CD4-positive, alpha-beta T cell treated with Interleukin-17A for 1 hour (primary cell): ENCODE results near the gene FBXO47.

ENCODE experiments used
- DNase-seq: peaks from one replicate; pipeline ENCODE4 v3.0.0-alpha.2; 2020

The FBXO47 gene, protein sequence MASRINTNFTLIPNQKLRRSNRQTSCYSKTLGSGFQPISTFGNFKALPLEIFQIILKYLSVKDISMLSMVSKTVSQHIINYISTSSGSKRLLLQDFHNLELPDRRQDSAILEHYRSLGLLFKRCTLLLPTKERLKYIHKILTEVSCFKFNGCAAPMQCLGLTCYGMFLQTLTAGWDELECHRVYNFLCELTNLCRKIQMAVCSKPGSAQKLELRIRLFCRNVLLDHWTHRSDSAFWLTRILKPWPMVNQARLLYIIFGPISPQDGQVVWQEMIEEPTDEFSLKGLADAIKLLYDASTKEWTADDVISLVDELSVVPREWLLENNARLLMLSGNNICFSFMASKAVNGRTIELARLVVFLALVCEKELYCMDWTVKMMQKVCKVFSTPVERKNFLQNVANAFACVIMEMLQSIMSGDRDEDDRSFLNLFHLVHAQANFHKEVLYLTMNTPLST

DNA sequence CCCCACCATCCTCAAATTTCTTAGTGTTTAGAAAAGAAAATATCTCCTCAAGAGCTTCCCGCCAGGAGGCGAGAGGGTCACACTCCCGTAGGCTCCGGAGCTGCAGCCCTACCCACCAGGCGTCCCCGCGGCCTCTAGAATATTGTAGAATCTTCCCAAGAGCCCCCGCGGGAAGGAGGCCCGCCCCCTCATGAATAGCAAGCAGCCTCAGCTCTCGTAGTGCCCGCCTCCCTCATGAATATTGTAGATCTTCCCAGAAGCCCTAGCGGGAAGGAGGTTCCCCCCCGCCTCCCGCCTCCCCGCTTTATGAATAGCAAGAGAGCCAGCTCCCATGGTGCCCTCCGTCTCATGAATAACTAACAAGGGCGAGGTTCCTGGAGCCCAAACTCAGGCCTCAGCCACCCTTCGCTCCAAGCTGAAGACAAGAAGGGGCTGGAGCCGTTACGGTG, at the start of gene FBXO47:
FBXO47 (minus strand) TSS at position 114 of the 449 bp plus-strand sequence. CDS start 4,378 bp downstream, outside the sequence.
- peak; percentile 88 for DNase-seq

DNA sequence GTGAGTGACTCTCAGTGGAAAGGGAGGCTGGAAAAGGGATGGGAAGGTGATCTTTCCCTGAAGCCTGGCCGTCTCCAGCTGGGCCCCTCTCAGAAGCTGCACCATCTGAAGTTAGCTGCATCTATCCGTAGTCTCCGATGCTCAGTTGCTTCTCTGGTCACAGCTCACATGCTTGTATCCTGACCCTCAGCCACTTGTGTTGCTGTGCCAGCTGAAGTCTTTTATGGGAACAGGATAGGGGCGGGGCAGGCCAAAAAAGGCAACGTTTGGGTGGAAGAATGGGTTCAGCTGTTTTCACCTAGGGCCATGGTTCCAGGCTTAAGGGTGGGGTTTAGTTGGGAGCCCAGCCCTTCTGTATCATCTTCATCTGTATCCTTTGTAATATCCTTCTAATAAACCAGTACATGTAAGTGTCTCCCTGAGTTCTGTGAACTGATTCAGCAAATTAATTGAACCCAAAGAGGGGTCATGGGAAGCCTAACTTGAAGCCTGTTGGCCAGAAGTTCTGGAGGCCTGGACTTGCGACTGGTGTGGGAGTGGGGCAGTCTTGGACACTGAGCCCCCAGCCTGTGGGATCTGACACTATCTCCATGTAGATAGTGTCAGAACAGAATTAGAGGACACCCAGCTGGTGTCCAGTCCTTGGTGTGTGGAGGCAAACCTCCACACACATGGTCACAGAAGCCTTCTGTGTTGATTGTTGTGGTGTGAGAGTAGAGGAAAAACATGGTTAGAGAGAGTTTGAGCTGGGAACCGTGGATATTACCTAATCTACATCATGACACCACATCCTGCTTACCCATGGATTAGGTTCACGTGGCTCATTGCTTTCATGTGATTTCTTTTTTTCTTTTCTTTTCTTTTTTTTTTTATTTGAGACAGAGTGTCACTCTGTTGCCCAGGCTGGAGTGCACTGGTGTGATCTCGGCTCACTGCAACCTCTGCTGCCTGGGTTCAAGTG, 49.3 kb upstream of the FBXO47 start:
- peak; percentile 52 for DNase-seq

DNA sequence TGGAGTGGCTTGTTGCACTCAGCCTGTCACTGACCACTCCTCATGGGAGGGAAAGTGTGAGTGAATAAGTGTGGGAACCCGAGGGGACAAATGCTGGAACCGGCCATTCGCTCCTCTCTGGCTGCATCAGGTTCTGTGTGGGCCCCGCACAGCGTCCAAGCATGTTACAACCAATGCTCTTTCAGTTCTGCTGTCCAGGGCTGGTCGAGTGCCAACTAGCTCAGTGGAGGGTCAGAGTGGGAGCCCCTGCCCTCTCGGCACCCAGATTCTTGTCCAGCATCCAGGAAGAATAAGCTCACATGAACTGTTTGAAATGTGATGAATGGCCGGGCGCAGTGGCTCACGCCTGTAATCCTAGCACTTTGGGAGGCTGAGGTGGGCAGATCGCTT, 48.3 kb upstream of the FBXO47 start:
- DNase-seq, result no peak

DNA sequence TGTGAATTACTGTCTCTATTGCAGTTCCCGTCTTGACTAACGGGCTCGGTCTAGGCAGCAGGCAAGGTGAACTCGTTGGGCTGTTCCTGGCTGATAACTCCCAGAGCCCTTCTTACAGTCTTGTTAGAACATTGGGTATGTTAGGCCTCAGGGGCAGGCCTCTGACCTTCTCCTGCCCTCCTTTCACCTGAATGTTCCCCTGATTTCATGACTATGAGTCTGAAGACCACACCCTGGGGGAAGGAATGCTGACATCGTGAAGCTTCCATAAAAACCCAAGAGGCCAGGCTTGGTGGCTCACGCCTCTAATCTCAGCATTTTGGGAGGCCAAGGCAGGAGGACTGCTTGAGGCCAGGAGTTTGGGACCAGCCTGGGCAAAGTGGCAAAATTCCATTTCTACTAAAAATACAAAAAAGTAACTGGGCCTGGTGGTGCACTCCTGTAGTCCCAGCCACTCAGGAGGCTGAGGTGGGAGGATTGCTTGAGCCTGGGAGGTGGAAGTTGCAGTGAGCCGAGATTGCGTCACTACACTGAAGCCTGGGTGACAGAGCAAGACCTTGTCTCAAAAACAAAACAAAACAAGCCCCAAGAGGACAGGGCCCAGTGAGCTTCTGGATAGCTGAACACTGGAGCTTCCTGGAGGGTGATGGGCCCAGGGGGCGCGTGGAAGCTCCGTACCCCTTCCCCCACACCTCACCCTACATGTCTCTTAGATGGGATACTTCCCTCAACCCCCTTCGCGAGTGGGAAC, 47.8 kb upstream of the FBXO47 start:
- DNase-seq, result no peak

DNA sequence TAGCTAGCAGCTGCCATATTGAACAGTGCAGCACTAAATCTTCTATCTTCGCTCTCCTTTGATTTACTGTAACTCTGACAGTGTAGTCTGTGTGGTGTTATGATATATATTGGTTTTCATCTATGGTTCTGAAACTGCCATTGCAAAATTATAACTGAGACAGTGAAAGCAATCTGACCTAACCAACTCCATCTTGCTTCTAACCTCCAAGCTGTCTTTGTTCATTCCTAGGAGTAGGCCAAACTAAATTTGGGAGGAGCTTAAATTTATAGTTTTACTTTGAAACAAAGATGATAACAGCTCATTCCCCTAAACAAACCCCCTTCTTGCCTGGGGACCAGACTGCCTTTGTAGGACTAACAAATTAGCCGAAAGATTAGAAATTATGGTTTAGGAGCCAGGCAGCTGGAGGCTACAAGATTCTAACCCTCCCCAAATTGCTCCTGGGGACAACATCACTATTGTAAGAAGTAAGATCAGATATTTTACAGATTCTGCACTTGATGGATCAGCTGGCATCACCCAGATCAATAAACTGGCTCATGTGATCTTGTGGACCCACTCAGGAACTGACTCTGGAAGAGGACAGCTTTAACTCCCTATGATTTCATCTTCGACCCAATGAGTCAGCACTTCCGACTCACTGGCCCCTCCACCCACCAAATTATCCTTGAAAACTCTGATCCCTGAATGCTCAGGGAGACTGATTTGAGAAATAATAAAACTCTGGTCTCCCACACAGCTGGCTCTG, 47.0 kb upstream of the FBXO47 start:
- DNase-seq, result no peak

DNA sequence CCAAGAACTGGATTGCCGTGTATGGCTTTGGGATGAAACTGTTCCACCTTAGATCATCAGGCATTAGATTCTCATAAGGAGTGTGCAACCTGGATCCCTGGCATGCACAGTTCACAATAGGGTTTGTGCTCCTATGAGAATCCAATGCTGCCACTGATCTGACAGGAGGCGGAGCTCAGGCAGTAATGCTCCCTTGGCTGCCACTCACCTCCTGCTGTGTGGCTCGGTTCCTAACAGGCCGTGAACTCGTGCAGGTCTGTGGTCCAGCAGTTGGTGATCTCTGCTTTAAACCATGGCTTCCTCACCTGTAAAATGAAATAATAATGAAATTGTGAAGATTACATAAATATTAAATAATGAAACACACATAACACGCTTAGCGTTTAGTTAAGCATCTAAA, 45.5 kb upstream of the FBXO47 start:
- no peak for DNase-seq

DNA sequence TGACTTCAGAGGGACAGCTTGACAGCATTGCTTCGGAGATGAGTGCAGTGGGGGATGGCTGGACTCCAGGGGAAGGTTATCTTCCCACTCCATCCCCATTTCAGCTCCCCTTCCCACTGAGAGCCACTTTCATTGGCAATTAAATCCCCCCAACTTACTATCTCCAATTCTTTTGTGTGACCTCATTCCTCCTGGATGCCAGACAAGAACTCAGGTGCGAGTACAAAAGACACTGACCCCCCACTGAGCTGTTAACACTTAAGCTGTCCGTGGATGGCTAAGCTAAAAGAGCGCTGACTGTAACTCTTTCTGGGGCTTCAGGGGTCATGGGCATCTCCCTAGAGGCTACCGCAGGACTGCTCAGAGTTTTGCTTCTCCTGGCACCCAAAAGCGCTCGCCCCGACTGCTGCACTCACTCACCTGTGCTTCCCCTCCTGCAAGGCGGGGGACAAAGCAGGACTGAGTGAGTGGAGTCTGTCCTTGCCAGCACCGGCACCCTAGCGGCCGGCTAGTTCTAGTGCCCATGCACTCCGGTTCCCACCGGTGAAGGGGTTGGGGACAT, 44.8 kb upstream of the FBXO47 start:
- DNase-seq, result no peak

DNA sequence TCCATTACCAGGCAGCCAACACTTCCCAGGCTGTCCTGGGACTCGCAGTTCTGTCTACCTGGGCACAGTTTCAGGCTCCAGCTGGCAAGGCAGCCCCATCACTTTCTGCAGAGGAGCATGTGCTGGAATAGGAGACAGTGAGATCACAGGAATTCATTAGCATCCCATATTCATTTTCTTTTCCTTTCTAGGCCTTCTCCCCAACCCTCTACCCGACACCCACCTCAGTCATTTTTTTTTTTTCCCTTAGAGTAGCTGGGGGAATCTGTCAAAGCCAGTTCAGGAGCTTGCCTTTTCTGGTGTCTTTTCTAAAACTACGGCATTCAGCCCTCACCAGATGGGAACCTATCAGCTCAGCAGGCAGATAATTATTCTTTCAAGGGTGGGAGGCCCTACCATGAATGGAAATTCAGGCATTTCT, 42.4 kb upstream of the FBXO47 start:
- DNase-seq, result no peak

DNA sequence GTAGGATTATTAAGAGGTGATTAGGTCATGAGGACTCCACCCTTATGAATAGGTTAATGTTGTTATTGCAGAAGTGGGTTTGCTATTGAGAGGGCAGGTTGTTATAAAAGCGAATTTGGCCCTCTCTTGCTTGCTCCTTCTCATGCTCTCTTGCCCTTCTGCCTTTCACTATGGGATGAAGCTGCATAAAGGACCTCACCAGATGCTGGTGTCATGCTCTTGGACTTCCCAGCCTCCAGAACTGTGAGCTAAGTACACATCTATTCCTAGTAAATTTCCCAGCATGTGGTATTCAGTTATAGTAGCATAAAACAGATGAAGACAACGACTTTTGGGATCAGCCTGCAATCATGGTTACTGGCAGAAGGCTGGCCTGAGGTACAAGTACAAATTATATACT, 41.4 kb upstream of the FBXO47 start:
- no peak for DNase-seq

DNA sequence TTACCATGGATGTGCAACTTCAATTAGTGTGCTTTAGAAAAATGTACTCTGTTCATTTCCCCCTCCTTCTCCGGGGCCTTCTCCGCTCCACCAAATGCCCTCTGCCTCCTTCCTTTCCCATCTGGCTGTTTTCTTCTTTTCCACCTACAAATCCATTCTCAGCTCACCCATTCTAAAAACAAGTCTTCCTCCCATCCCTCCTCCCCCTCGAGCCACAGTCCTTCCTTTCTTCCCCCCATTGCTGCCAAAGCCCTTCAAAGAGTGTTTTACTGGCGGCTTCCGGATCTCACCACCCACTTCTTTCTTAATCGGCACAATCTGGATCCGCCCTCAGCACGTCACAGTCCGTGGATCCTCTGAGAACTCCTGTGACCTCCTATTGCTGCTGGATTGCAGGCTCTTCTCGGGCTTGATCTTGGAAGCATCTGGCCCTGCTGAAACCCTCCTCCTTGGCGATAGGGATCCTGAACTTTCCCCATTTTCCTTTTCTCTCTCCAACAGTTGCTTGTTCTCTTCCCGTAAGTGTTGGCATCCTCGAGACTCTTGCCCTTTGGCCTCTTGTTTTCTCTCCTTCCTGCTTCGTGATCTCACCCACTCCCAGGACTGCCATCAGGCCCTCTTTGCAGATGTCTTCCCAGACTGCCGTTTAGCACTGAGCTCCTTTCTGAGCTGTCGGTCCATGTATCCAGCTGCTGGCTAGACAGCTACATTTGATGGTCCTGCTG, 36.0 kb upstream of the FBXO47 start:
- DNase-seq, result peak; percentile 62

DNA sequence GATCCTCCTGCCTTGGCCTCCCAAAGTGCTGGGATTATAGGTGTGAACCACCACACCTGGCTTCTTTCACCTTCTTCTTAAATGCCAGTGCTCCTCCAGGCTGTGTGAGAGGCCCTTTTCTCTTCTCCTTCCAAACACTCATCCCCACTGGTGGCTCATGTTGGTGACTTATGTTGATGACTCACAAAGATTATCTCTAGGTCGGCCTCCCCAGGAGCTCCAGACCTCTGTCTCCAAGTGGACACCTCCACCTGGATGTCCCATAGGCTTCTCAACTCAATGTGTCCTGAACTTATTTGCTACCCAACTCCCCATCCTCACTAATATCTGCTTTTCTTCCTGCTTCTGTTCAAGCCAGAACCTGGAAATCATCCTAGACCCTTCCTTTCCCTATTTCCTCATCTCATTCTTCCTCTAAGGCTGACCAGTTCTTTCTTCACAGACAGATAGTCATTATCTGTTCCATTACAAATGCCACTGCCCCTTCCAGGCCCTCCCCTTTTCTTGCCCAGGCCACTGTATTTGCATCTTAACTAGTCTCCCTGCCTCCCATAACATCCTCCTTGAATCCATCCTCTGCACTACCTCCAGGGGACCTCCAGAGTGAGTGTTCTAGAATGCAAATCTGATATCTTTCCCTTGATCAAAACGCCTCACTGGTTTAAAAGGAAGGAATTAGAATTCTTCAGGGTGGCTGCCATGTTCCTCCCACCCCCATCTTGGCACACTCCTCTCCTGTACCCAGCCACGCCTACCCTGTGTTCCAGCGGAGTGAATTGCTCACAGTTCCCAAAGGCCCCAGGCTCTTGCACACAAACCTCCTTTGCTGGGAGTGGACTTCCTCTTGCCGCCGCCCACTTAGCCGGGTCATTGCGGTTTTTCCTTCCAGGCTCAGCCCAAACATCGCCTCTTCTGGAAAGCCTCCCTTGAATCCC, 34.8 kb upstream of the FBXO47 start:
- no peak for DNase-seq

DNA sequence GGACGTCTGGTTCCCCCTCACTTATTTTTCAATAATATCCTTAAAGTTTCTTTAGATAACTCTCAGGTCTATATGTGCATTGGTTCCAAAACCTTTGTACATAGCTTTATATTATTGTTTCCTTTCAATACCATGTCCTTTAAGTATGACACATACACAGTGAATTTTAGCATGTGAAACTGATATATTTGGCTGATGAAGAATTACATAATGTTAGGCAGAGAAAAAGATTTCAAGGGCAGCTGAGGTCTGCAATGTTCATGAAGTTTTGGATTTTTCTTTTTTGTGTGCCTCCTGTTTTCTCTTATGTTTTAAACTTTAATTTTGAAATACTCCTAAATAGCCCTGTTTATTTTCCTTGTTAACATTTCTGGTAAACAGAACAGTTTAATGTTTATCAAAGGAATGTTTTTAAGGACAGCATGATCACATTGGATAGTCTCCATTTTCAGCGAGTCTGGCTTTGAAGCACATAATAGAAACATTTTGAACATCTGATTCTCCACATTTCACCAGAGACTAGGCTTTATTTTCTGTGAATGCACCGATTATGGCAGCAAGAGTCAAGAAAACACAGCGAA, 32.9 kb upstream of the FBXO47 start:
- DNase-seq, result no peak

DNA sequence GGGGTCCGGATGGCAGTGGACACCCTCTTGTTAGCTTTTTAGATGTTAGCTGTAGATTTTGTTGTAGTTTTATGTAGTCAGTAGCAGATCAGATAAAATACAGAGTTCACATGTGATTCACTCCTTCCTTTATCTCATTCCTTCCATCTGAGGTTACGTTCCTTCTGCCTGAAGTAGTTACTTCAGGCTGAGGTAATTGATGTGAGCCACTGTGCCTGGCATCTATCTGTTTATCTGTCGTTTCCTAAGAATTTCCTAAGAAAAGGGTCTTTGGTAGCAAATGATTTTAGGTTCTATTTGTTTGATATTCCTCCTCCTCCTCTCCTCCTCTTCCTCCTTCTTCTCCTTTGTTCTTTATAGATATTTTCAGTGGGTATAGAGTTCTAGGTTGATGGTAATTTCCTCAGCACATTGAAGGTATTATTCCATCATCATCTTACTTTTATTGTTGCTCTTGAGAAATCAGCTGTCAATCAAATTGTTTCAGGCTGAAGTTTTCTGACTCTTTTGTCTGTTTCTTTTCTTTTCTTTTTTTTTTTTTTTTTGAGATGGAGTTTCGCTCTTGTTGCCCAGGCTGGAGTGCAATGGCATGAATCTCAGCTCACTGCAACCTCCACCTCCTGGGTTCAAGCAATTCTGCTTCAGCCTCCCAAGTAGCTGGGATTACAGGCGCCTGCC, 29.6 kb upstream of the FBXO47 start:
- no peak for DNase-seq

DNA sequence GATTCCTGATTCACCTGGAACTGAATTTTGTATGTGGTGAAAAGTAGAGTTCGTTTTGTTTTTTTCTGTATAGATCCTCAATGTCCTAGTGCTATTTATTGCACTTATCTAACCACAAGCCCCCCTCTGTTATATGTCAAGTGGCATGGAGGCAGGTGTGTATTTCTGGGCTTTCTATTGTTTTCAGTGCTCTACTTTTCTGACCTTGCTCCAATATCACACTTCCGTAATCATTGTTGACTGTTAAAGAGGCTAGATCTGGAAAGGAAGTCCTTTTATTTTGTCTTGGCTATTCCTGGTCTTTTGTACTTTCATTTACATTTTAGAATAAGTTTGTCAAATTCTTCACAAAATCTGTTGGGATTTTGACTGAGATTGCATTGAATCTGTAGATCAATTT, 26.8 kb upstream of the FBXO47 start:
- DNase-seq, result no peak

DNA sequence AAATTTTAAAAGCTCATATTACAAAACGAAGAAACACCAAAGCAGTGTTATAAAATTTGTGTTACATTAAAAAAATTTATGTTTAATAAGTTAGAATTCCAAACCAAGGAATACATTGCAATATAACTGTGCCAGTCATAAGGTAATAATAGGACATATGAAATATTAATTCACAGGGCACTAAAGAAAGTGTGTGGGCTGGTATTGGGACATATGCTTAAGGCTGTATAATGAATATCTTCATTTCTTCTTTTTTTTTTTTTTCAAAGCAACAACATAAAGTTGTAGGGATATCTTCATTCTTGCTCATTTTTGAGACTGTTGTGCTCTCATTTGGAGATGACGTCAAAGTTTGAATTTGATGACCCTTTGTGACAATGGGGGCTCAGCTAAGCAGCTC, 17.5 kb upstream of the FBXO47 start:
- no peak for DNase-seq

DNA sequence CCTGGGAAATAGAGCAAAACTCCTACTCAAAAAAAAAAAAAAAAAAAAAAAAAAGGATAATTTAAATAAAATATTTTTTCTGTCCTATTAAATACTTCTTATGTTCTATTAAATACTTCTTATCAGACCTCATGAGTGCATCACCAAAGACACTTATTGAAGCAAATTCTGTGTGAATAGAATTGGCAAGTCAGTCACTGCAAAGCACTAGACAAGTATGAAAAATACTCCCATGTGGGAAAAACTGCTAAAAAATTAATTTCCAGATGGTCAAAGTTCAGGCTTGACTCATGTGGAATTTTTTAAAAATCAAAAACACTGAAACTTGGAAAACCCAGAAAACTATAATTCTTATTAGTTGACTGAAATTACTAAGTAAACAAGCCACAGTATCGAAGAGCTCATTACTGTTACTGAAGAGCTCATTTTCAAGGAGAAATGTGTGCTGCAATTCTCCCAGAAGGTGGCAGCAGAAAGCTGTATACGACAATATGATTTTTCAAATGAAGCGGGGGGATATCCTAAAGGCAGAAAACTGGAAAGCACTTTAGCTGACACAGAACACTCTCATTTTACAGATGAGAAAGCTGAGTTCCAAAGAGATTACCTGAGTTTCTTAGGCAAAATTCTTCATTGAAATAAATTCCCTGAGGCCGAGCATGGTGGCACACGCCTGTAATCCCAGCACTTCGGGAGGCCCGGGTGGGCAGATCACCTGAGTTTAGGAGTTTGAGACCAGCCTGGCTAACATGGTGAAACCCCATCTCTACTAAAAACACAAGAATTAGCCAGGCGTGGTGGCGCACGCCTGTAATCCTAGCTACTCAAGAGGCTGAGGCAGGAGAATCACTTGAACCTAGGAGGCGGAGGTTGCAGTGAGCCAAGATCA, 15.9 kb upstream of the FBXO47 start:
- DNase-seq, result peak; percentile 76

DNA sequence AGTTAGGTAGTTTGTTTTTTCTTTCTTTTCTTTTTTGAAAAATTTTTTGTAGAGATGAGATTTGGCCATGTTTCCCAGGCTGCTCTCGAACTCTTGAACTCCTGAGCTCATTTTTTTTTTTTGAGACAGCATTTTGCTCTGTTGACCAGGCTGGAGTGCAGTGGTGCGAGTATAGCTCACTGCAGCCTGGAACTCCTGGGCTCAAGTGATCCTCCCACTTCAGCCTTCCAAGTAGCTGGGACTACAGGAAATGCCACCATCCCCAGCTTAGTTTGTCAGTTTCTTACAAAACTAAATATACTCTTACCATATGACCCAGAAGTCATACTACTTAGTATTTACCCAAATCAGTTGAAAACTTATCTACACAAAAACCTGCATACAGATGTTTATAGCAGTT, 14.4 kb upstream of the FBXO47 start:
- DNase-seq, result no peak
